Left ventricle myocardium superior (tissue), 1 donor: ENCODE results near the gene DST. TPM values are rescaled to one million over a fixed set of nuclear protein-coding genes. Genes with fewer than 3 reads are reported as not detected.

ENCODE experiments used
- ATAC-seq: fragments of 200-7000 bp; cut with Tn5 transposase; one replicate; pipeline ENCODE4 v1.9.1; 2020; ENCODE audit warnings: mild to moderate bottlenecking, moderate library complexity
- DNase-seq: peaks from one replicate; pipeline ENCODE4 v3.0.0-alpha.2; 2020
- intact Hi-C: fragments of 100-400 bp; cut with micrococcal nuclease; formaldehyde crosslinking; loops from one replicate; pipeline ENCODE4 v1.11.0; 2022
- total RNA-seq: library from RNA; stranded (reverse); fragmentation: NEBNext Ultra II Directional; extraction: Animal tissue kit (Norgen Biotek cat#: 25700); gene quantifications from one replicate; pipeline ENCODE4 v1.2.1, GENCODE V29; 2021
- donor health status: DM: no; HTN: yes; CAD: no; lungs with severe emphysema.

Gene DST
- total RNA-seq, 1 donor from 2014 or later = 225 TPM

- intact Hi-C loops = no loop called here
- DNase-seq = no peak
- no peak for ATAC-seq
These were observed 93.7 kb downstream of the DST start for GRCh38 chr6:56549014-56549413.

GRCh38 chr6:56547687-56548086 lies 95.0 kb downstream of the DST start:
- no peak for ATAC-seq
- intact Hi-C loops = no loop called here

GRCh38 chr6:56542364-56543331 lies 100.0 kb downstream of the DST start:
- peak; percentile 96 for ATAC-seq
- intact Hi-C loops = no loop called here
- DNase-seq = peak; percentile 93

More at GRCh38 chr6:56547687-56548086, 95.0 kb downstream of the DST start:
- no peak for DNase-seq

GRCh38 chr6:56541741-56542360 lies 100.8 kb downstream of the DST start:
- intact Hi-C loops = no loop called here
- DNase-seq = no peak
- no peak for ATAC-seq

GRCh38 chr6:56541030-56541600 lies 101.6 kb downstream of the DST start:
- ATAC-seq = no peak
- intact Hi-C loops = no loop called here
- DNase-seq = no peak

GRCh38 chr6:56540232-56541029 lies 102.3 kb downstream of the DST start:
- DNase-seq (no peak), ATAC-seq (no peak)
- intact Hi-C loops = no loop called here

- DNase-seq = no peak
- intact Hi-C loops = no loop called here
- ATAC-seq = no peak
These were observed 103.1 kb downstream of the DST start for GRCh38 chr6:56539527-56540105.

- DNase-seq (no peak), ATAC-seq (no peak)
- intact Hi-C loops = no loop called here
These were observed 103.8 kb downstream of the DST start for GRCh38 chr6:56538851-56539250.

- peak; percentile 28 for ATAC-seq
- intact Hi-C loops = no loop called here
- DNase-seq = no peak
These were observed 105.4 kb downstream of the DST start for GRCh38 chr6:56537223-56537770.

- ATAC-seq (no peak), DNase-seq (no peak)
- intact Hi-C loops = no loop called here
These were observed 106.2 kb downstream of the DST start for GRCh38 chr6:56536536-56536935.

GRCh38 chr6:56535626-56536025 lies 107.1 kb downstream of the DST start:
- intact Hi-C loops = no loop called here
- DNase-seq (no peak), ATAC-seq (no peak)

- no peak for DNase-seq
- no peak for ATAC-seq
- intact Hi-C loops = no loop called here
These were observed 107.8 kb downstream of the DST start for GRCh38 chr6:56534680-56535419.

- no peak for ATAC-seq
- no peak for DNase-seq
- intact Hi-C loops = no loop called here
These were observed 109.7 kb downstream of the DST start for GRCh38 chr6:56532766-56533551.

- no peak for DNase-seq
- no peak for ATAC-seq
- intact Hi-C loops = no loop called here
These were observed 110.7 kb downstream of the DST start for GRCh38 chr6:56531839-56532595.

GRCh38 chr6:56529594-56530191 lies 113.0 kb downstream of the DST start:
- DNase-seq = no peak
- no peak for ATAC-seq
- intact Hi-C loops = no loop called here

- intact Hi-C loops = no loop called here
- ATAC-seq (peak; percentile 25), DNase-seq (no peak)
These were observed 114.3 kb downstream of the DST start for GRCh38 chr6:56528412-56528841.
